GM18868 (cell line): ENCODE data around the gene PTRH1.
A peak's percentile ranks its signal among the peaks of the same experiment; 100 is the strongest.

ENCODE experiments used
- ATAC-seq: cut with Tn5 transposase; IDR thresholded peaks from one replicate; pipeline ENCODE4 v1.9.1; 2021; ENCODE audit warnings: mild to moderate bottlenecking, moderate library complexity; ENCODE audit not compliant: unreplicated experiment

The PTRH1 gene

DNA sequence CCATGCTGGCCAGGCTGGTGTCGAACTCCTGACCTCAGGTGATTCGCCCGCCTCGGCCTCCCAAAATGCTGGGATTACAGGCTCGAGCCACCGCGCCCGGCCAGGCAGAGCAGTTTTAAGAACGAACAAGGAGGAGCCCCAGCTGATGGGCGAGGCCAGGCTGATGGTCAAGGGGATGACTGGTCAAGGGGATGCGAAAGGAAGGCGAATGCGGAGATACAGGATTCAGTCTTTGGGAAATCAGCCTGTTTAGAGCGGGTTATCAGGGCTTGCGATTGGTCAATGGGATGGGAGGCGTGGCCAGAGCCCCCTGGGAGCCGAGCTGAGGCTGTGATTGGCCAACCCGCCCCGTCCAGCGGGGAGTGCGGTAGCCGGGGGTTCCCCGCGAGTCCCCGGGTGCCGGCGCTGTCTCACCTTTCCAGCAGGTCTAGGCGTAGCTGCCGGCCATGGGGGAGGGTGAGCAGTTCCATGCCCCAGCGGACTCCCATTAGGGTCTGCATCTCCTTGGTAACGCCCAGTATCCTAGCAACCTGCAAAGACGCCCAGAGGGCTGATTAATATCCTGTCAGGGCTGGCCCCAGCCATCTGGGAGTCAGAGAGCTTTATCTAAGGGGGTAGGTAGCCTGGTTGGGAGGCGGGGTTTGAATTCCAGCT is 27.1 kb upstream of the PTRH1 start:
- ATAC-seq: no peak

DNA sequence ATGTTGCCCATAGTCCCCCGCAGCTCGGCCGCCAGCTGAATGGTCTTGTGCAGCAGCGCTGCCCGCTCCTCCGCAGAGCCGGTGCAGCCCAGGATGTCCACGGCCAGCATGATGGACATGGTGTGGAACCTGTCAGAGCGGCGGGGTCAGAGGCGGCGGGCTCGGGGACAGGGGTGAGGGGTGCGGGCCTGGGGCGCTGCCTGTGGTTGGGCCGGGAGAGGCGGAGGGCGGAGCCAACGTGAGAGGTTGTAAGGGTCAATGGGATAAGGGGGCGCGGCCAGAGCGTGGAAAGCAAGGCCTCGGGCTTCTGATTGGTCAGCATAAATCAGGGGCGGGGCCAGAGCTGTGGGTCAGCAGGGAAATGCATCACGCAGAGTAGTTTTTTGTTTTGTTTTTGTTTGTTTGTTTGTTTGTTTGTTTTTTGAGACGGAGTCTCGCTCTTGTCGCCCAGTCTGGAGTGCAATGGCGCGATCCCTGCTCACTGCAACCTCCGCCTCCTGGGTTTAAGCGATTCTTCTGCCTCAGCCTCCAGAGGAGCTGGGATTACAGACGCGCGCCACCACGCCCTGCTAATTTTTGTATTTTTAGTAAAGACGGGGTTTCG is 26.5 kb upstream of the PTRH1 start:
- no peak for ATAC-seq

GRCh38 chr9:127739614-127740330 is 24.3 kb upstream of the PTRH1 start:
- no peak for ATAC-seq

- ATAC-seq: no peak
These were observed 23.2 kb upstream of the PTRH1 start for GRCh38 chr9:127738666-127739065.

DNA sequence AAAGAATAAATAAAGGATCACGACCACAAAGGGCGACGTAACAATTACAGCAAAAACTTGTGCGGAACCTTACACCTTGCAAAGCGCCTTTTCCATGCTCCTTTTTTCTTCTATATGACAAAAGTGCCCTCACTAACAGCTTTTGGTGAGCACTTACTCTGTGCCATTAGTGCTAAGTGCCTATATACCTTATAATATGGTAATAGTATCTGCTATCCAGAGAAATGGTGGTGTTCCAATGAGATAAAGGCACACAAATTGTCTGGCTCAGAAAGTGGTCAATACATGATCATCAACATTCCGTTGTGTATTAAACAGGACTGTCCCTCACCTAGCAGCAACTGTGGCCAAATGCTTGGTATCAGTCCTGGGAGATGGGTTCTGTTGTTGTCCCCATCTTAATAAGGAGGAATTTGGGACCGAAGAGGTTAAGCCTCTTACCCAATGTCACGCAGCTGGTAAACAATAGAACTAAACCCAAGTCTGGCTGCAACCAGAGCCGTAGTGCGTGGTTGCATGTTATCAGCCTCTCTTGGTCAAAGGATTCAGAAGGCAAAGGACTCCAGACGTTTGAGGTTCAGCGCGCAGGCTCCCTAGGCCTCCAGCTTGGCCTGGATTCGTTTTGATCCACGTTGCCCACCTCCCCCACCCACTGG is 20.2 kb upstream of the PTRH1 start:
- ATAC-seq: peak; percentile 3

DNA sequence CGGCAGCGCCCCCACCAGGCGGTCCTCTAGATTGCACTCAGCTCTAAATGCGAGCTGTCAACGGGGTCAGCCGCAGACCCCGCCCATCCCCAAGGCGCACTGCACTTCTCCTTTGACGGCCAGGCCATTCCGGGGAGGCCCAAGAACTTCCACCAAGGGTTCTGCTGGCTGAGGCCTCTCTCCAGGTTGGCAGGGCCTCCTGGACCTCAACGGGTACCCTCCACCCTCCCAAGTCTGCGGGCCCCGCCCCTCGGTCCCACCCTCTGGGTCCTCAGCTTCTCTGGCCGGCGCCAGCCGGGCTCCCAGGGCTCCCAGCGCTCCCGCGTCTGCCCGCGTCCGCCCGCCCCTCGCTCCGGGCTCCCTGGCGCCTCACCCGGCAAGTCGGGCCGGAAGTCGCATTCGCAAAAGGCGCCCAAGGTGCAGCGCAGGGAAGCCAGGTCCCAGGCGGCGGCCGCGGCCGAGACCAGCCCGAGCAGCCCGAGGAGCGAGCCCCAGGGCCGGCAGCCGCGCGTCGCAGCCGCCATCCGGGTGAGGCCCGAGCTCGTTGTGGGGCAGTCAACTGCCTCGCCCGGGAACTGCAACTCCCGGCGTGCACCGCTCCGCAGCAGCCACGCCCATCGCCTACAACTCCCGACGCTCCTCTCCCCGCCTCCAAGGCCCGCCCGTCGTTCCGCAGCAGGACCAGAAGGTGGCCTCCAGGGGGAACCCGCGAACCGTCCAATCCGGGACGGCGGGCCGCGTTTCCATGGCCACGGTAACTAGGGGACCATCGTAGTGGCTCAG is 19.5 kb upstream of the PTRH1 start, which contains the start of gene TOR2A:
Gene TOR2A, minus strand, starts transcription at position 548 of the 783 bp plus-strand sequence. Its CDS starts 24 bp downstream, at position 524.
- ATAC-seq: peak; percentile 87

DNA sequence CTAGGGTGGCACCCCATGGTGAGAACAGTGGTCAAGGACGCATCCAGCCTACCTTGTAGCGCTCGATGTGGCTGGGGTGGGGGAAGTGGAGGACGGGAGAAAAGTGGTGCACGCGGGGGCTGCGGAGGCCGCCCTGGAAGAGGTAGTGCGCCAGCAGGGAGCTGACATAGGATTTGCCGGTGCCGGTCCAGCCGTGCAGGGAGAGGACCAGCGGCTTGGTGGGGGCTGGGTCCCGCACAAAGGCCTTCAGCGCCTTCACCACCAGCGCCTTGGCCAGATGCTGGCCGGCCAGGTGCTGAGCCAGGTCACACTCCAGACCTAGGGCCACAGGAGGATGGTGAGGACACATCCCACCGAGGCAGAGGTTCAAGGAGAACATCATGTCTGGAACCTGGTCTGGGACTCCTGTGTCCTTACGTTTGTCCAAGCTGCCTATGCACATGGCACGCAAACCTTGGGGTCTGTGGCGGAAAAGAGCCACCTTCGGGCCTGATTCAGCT is 18.8 kb upstream of the PTRH1 start:
- ATAC-seq: no peak

- no peak for ATAC-seq
These were observed 18.2 kb upstream of the PTRH1 start for GRCh38 chr9:127733614-127734013.

- no peak for ATAC-seq
These were observed 17.0 kb upstream of the PTRH1 start for GRCh38 chr9:127732444-127732843.

DNA sequence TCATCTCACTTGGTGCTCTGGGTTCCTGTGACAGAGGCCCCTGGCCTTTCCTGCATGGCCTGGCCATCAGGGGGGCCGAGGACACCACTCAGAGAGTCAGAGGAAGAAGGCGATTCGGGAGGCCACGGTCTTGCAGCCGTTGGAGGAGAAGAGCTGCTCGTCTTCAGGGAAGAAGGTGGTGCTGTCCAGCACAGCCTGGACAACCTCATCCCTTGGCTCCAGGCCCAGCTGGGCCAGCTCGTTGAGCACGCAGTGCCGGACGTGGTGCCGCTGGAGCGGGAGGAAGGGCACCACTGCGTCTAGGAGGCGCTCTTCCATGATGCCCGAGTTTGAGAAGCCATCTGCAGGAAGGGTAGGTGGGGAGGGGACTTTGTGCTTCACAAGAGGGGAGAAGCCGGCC is 16.5 kb upstream of the PTRH1 start:
- no peak for ATAC-seq

DNA sequence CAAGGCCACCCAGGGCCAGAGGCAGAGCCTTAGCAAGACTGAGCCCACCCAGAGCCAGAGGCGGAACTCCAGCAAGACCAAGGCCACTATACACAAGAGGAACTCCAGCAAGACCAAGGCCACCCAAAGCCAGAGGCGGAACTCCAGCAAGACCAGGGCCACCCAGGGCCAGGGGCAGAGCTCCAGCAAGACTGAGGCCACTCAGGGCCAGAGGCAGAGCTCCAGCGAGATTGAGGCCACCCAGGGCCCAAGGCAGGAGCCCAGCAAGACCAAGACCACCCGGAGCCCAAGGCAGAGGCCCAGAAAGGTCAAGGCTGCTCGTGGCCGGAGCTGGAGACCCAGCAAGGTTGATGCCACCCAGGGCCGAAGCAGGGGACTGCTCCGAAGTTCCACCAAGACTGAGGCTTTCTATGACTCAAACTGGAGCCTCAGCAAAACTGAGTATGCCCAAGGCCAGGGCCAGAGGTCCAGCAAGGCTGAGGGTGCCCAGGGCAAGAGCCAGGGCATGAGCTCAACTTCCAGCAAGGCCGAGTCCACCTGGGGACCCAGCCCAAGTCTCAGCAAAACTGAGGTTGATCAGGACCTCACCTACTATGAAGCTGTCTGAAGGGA is 15.4 kb upstream of the PTRH1 start:
- no peak for ATAC-seq

DNA sequence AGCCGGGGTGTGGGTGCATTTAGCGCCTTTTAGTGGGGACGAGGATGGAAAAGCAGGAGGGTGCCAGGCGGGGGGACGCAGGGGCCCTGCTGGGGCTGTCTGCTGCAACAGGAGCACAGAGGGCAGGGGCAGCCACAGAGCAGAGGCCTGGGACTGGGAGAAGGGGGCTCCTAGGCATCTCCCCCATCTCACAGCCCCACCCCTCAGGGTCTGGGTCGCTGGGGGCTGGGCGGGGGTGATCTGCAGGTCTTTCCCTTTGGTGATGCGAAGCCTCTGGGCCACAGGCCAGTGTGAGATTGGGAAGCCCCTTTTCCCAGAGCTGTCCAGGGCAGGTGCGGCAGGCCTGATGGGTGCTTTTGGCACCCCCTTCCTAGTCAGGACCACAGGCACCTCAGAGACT is 14.8 kb upstream of the PTRH1 start:
- no peak for ATAC-seq

DNA sequence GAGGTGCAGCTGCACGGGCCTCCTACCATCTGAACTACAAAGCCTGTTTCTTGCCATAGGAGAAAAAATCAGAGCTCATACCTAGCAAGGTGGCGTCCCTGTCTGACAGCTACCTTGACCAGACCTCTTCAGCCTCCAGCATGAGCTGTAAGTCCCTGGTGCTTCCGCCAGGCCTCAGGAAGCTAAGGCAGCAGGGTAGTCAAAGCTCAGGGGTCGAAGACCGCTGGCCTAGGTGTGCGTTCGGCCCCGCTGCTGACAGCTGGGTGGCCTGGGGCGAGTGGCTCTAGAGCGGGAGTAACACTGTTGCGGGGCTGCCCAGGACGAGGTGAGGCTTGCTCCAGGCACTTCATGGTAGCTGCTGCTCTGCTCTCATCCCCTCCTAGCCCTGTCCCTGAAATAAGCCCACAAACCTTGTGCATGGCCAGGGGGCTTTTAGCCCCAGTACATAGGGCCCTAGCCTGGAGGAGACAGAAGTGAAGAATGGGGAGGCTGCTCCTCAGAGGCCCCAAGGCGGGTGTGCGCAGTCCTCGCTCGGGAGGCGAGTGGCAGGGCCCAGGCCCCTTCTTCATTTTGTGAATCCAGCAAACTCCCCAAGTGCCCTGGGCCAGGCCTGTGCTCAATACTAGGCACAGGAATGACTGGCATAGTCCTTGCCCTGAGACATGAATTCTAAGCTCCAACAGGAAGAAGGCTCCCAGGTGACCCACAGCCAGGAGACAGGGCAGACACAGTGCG is 14.2 kb upstream of the PTRH1 start:
- ATAC-seq: no peak

DNA sequence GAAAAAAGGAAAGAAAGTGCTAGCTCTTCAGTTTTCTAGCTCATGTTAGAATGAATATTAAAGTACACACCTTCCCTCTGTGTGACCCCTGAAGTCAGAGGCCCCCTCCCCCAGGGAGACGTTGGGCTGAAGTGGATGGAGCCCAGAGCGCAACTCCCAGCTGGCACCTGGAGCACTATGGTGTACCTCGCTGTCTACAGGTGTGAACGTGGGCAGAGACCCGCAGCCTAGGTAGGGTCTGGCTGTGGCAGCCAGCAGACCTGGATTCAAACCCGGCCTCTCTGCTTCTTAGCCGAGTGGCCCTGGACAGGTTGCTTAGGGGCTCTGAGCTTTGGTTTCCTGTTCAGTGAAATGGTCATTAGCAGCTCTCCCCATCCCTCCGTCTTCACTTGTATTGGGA is 13.3 kb upstream of the PTRH1 start:
- no peak for ATAC-seq

- no peak for ATAC-seq
These were observed 11.4 kb upstream of the PTRH1 start for GRCh38 chr9:127726871-127727270.

DNA sequence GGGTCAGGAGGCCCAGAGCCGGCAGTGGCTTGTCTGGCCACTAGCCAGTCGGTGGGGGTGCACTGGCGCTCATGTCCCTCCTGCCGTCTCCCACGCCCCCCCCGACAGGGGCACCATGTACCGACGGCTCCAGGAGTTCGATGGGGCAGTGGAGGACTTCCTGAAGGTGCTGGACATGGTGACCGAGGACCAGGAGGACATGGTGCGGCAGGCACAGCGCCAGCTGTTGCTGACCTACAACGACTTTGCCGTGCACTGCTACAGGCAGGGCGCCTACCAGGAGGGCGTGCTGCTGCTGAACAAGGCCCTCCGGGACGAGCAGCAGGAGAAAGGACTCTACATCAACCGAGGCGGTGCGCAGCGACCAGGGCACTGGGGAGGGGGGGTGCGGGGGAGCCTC is 8.5 kb upstream of the PTRH1 start:
- no peak for ATAC-seq

GRCh38 chr9:127723444-127723843 is 8.0 kb upstream of the PTRH1 start:
- no peak for ATAC-seq

- ATAC-seq: no peak
These were observed 7.5 kb upstream of the PTRH1 start for GRCh38 chr9:127723013-127723412.

DNA sequence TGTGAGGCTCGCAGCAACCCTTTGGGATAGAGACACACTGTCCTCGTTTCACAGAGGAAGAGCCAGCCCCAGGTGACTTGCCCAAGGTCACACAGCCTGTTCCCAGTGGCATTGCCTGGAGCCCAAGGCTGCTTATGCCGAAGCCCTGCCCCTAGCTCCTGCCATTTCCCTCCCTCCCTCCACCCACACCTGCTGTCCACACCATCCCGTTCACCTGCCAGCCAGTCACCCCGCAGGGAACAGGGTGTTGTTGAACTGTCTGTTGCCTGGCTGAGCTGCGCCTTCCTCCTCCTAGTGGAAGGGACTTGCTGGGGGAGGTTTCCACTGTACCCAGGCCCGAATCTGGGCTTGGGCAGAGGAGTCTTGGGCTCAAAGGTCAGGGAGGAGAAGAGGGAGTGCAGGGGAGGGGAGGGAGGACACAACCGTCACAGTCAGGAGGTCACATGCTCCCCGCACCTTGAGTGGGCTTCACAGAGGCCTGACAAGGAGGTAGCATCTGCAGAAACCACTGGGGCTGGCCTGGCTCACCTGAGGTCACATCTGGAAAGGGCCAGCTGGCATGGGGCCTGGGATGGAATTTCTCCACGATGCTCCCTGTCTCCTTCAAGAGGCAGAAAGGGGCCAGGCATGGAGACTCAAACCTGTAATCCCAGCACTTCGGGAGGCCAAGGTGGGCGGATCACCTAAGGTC is 6.7 kb upstream of the PTRH1 start:
- ATAC-seq: no peak
